ENCODE data around the gene ICA1L.

ICA1L gene

DNA sequence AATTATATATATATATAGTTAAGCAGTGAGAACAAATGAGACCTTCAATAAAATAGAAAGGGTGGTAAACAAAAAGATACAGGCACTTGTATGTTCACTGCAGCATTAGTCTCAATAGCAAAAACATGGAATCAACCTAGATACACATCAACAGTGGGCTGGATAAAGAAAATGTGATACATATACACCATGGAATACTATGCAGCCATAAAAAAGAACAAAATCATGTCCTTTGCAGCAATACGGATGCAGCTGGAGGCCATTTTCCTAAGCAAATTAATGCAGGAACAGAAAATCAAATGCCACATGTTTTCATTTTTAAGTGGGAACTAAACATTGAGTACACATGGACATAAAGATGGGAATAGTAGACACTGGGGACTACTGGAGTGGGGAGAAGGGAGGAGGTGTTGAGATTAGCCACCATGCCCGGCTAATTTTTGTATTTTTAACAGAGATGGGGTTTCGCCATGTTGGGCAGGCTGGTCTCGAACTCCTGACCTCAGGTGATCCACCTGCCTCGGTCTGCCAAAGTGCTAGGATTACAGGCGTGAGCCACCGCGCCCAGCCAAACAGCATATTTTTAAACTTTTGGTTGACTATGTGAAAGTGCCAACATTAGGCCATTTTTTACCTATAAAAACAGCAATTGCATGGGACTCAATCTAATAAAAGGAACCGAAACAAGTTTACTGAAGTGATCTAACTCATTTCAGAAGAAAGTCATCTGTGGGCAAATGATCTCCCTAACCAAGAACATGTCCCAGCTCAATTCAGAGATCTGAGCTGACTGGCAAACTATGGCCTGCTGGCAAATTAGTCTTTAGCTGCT lies 23.7 kb downstream of the ICA1L start:
- no peak for DNase-seq

DNA sequence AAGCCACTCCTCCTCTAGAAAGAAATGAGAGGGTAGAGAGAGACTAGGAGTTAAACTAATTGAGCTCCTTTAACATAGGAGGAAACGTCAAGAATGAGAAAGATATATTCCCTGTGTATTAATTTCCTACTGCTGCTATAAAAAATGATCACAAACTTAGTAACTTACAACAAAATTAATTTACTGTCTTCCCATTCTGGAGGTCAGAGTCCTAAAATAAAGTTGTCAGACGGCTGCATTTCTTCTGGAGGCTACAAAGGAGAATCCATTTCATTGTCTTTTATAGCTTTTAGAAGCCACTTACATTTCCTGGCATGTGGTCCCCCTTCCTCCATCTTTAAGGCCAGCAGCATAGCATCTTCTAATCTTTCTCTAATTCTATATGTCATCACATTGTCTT lies 26.9 kb downstream of the ICA1L start:
- no peak for DNase-seq

DNA sequence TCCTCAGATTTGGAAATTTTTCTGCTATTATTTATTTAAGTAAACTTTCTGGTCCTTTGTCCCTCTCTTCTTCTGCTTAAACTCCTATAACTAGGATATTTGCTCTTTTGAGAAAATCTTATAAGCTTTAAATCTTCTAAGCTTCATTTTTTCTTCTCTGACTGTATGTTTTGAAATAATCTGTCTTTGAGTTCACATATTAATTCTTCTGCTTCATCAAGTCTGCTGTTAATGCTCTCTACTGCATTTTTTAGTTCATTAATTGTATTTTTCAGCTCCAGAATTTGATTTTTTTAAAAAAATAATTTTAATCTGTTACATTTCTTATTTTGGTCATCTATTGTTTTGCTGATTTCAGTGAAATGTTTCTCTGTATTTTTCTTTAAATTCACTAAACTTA lies 28.9 kb downstream of the ICA1L start:
- no peak for DNase-seq

DNA sequence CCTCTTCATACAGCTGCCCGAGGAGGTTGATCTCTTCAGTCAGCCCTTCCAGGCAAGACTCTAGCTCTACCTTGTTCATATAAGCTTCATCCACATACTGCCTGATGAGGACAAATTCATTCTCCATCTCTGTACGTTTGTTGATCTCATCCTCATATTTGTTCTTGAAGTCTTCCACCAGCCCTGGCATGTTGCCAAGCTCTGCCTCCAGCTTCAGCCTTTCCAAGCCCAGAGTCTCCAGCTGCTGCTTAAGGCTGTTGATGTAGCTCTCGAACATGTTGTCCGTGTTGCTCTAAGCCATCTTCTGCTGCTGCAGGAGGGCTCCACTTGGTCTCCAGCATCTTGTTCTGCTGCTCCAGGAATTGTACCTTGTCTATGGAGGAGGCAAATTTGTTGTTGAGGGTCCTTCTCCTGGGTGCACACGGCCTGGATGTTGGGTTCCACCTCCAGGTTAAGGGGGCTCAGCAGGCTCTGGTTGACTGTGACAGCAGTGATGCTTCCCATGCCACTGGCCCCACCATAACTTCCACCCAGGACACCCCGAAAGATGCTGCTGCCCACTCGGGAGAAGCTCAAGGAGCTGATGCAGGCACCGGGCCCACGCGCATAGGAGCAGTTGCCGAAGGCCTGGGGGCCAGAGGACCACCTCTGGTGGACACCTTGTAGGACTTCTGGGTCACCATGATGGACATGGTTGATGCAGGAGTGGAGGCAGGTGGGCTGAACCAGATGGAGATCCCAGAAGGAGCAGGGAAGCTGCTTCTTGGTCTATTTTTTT lies 30.3 kb downstream of the ICA1L start:
- no peak for DNase-seq

DNA sequence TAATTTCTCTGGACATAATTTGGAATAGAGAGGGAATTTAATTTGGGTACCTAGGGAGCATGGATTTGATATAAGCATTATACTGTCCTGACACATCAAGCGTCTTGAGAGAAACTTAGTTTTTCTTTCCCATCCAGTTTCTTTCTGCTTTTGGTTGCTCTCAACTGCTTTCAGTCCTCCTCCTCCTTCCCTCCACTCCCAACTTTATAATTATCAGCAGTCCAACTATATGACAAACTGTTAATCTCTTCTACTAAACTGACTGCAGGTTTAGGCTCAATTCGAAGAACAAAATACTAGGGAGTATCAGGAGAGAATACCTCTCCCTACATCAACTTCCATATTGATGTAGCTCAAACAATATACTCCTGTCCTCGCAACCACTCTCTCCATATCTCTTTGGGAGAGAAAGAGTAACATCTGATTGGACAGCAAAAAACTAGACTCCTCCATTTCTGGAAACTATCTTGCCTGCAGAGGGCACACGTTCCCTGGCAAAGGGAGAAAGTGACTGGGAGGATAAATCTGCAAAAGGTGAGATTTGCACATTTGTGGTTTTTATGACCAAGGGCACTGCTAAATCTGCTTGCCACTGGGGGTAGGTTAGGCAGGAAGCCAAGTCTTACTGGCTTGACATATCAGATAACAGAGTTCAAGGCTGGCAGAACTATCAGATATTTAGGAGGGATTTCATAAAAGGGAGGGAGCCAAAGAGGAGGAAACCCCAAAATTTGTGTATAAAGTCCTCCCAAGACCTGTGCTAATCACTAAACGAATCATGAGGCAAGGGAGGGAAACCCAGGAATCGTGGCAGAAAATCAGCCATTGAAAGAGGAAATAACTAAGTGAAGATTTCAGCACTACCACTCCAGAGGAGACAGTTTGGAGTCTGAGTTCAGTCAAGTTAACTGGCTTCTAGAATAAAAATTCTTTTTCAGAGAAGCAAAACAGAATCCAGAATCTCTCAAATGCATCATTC lies 40.0 kb downstream of the ICA1L start:
- peak; percentile 63 for DNase-seq

DNA sequence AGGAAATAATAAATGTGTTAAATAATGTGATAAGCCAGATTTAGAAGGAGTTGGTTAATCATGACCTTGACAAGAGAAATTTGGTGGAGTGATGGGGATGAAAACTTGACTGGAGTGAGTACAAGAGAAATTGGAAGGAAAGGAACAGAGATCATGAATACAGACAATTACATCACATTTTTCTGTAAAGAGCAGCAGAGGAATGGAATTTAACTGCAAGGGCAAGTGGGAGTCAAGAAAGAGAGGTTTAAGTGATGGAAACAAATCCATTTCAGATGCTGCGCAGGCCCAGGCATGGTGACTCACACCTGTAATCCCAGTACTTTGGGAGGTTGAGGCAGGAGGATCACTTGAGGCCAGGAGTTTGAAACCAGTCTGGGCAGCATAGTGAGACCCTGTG lies 46.7 kb downstream of the ICA1L start:
- DNase-seq = no peak

DNA sequence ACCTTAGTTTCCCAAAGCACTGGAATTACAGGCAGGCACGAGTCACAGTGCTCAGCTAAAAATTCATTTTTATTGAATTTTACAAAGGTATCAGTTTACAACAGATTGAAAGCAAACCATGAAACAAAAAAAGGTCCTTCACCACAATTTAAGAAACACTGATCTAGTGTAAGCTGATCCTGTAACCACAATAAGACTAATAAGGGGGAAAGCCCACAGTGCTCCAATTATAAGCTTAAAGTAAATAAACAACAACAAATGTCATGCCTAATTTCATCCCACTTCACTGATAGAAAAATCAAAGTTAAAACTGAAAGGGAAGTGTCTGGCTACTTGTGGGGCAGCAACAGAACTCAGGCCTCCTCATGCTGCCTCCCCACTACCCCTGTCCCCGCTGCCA lies 49.2 kb downstream of the ICA1L start:
- DNase-seq = no peak

DNA sequence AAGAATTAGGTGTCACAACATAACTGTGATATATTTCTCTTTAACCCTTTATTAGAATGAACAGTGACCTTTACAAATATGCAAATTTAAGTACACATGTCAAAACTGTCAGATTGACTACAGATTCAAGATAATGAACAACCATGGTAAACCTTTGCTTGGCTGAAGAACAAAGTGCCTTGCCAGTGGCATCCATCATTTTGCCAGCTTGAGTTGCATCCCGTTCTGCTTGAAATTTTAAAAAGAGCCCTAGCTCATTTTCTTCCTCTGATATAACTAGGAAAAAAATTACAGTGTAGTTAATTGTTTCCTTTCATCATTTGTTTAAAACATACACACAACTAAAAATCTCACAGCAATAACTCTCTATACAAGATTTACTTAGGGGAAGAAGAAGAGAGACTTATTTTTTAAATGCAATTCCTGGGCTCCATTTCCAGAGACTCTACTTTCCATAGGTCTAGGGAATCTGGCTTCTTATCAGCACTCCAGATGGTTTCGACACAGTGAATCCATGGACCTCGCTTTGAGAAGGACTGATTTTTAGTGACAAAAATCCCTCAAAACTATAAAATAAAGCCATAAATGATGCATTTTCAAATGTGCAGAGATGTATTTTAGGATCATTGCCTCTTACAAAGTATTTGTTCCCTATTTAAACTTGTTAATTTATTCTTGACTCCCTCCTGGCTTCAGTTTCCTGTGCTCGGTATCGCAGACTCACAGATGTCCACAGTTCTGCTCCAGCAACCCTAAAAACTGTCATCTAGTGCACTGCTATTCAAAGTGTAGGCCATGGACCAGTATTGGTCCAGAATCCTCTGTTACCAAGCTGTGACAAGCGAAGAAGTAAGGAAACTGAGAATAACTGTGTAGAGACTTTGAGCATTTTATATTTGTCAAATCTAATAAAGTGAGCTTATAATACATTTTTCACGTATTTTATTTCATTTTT lies 50.1 kb downstream of the ICA1L start:
- DNase-seq = no peak

DNA sequence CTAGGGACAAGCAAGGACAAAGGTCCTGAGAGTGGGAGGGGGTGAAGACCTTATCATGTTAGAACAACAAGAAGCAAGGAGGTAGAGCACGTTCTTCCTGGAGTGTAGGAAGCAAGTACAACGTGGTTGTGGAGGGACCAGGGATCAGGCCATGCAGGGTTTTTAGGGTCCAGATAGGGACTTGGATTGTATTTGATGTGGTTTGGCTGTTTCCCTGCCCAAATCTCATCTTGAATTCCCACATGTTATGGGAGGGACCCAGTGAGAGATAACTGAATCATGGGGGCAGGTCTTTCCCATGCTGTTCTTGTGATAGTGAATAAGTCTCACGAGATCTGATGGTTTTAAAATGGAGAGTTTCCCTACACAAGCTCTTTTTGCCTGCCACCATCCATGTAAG lies 53.2 kb downstream of the ICA1L start:
- DNase-seq = no peak

DNA sequence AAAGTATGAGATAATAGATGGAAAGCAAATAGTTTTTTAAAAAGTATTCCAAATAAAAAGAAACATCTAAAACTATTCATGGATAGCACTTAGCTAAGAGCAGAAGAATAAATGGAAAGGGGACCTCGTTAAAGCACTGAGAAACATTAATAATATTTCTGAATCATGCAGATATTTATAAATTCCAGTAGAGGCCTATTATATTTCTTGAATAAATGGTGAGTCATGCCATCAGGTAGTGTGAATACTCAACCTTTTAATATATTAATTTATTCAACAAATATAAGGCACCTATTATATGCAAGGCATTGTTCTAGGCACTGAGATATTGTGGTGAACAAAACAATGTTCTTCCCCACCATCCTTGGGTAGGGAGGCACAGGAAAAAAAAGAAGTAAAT lies 53.8 kb downstream of the ICA1L start:
- no peak for DNase-seq

DNA sequence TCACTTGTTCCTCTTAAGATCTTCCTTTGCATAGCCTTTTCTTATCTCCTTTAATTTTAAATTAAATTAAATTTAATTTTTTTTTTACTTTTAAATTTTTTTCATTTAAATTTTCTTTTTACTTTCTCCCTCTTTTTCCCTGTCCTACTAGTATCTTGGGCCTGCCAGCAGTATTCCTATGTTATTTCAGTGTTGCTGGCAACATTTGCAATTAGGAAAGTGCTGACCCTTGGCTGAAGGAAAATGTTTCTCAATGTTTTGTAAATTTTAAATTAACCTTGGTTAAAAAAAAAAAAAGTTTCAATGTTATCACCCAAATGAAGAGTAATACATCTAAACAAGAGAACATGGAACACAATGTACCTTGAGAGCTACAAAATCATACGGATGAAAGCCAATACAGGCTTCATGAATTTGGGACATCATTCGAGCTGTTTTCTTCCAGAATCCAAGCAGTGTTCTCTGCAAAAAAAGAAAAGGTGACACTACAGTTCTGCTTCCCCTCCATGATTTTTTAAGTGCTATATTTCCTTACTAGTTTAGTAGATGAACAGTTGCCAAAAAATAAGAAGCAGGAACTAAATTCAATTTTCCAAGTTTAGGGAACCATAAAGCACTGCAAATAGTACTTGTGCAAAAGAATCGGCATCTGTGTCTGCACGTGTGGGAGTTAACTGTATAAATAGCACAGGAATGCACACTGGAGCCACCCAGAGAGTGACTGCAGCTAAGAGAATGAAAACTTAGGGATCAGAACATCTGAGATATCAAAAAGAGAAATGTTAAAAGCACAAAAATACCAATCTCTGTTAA lies 55.8 kb downstream of the ICA1L start:
- DNase-seq = peak; percentile 36

DNA sequence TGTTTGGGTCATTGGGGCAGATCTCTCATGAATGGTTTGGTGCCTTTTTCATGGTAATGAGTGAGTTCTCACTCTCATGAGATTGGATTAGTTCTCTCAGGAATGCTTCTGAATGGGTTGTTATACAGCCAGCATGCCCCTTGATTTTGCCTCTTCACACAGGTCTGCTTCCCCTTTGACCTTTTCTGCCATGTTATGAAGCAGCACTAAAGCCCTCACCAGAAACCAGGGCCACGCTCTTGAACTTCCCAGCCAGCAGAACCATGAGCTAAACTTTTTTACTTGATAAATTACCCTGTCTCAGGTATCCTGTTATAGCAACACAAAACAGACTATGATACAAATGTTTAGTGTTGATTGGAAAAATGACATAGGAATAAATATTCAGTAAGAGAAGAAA lies 57.3 kb downstream of the ICA1L start:
- DNase-seq = no peak

DNA sequence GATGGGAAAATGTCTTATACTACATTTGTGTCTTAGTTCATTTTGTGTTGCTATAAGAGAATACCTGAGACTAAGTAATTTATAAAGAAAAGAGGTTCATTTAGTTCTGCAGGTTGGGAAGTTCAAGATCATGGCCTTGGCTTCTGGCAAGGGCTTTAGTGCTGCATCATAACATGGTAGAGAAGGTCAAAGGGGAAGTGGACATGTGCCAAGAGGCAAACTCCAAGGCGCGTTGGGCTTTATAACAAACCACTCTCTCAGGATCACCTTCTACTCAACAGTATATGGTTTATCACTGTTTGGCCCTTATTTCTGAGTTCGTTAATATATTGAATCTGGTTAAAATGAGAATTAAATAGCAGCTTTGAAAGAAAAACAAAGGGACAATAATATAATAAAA lies 58.2 kb downstream of the ICA1L start:
- DNase-seq = no peak

DNA sequence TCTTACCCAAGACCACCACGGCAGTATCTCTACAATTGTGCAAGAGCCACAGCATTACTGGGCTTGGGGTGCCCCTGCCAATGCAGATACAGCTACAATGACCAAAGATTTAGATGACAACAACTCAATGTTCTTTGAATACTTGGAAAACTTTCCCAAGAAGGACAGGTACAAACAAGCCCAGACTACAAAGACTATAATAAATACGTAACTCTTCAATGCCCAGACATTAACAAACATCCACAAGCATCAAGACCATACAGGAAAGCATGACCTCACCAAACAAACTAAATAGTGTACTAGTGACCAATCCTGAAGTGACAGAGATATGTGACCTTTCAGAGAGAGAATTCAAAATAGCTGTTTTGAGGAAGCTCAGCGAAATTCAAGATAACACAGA lies 62.8 kb downstream of the ICA1L start:
- DNase-seq = no peak

DNA sequence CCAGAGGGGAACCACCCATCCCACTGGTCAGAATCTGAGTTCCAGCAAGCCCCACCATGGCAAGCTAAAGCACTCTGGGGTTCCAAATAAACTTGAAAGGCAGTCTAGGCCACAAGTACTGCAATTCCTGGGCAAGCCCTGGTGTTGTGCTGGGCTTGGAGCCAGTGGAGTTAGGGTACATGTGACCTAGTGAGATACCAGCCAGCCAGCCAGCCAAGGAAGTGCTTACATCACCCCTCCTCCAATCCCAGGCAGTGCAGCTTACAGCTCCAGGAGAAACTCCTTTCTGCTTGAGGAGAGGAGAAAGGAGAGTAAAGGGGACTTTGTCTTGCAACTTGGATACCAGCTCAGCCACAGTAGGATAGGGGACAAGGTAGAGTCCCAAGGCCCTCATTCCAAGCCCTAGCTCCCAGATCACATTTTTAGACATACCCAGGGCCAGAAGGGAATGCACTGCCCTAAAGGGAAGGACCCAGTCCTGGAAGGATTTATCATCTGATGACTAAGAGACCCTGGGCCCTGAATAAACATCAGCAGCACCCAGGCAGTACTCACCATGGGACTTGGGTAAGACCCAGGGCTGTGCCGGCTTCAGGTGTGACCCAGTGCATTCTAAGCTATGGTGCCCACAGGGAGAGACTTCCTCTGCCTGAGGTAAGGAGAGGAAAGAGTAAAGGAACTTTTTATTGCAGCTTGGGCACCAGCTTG lies 64.0 kb downstream of the ICA1L start:
- peak; percentile 52 for DNase-seq

DNA sequence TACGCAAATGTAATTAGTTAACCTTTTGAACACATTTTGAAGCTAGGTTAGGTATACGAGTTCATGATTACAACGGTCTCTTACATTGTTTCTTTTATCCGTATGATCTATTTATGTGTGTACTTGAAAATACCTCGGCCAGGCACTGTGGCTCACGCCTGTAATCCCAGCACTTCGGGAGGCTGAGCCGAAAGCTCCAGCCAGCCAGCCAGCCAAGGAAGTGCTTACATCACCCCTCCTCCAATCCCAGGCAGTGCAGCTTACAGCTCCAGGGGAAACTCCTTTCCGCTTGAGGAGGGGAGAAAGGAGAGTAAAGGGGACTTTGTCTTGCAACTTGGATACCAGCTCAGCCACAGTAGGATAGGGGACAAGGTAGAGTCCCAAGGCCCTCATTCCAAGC lies 65.7 kb downstream of the ICA1L start:
- DNase-seq = peak; percentile 58

DNA sequence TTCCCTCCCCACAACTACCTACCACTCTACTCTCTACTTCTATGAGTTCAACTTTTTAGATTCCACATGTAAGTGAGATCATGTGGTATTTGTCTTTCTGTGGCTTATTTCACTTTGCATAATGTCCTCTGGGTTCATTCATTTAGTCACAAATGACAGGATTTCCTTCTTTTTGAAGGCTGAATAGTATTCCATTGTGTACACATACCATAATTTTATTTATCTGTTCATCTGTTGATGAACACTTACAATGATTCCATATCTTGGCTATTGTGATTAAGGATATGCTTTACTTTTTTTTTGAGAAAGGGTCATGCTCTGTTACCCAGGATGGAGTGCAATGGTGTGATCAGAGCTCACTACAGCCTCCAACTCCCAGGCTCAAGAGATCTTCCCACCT lies 73.6 kb downstream of the ICA1L start:
- no peak for DNase-seq

DNA sequence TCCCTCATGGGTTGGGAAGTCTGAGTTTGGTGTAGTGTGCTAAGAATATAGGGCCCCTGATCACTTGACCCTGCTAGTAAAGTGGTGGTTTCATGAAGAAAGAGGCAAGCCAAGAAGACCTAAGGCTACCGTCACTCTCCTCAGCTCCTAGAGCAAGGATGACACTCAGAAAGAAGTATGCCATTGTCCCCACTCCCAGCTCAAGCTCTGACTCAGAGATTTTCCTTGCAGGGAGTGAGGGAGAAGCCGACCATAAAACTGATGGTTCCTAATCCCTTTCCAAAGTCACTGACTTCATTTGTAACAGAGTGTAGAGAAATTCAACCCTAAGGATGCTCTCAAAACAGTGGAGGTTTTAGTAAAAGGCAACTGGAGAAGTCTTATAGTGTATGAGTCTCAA lies 80.9 kb downstream of the ICA1L start:
- no peak for DNase-seq

DNA sequence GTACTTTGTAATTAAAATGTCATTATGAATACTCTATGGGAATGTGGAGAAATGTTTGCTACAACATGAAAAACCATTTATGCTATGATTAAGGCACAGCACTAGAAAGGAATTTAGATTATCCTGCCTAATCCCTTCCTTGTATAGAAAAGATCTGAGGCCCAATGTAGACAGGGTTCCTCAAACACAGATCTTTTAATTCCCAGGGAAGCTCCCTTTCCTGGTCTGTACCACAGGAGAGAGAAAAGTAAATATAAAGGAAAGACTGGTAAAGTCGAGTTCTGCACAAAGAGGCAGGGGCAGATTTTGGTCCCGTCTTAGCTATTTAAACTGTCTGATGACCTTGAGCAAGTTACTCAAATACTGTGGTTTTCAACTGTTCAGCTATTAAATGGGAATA lies 84.7 kb downstream of the ICA1L start:
- DNase-seq = no peak

DNA sequence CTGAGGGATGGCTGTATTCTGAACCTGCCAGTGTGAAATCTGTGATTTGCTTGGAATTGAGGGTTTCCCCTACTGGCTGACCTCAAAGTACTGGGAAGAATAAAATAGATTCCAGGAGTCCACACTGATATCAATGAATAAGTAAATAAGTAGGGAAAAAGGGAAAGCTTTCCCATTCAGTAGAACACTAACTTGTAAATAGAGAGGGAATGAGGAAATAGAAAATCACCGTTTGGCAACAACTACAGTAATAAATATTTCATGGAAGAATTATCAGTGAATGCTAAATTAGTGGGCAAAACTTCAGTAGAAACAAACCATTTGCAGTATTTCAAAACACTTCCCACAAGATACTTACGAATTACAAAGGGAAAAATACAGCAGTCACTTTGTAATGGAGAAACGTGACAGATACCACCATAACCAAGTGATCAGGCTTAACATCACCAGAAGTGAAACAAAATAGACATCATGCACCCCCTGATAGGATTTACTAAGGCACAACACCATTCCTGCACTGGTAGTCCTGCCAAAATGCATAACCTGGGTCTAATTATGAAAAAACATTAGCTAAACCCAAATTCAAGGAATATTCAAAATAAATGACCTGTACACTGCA lies 88.5 kb downstream of the ICA1L start:
- DNase-seq = no peak
